ENCODE measurements around the gene TMEM238L.

GRCh38 chr17:10756619-10757018, 47.3 kb downstream of the TMEM238L start:
- TF ChIP-seq SIN3A (IDR thresholded peaks at IDR 0.05; ENCODE audit: borderline replicate concordance in 2 of 2, control insufficient read depth in 1 of 2, low read depth in 2 of 2, low read length in 2 of 2) (no peak), RCOR1 (IDR thresholded peaks at IDR 0.05; ENCODE audit: borderline replicate concordance in 1 of 2, low read depth in 2 of 2, low read length in 2 of 2) (no peak), BRF2 (IDR thresholded peaks at IDR 0.05; ENCODE audit: borderline replicate concordance, insufficient read depth, insufficient read length) (no peak), RAD21 (CRISPR knock-in tag; conservative IDR thresholded peaks at IDR 0.05 in 1 of 2, IDR thresholded peaks at IDR 0.05 in 1 of 2) (no peak), YY1 (IDR thresholded peaks at IDR 0.05; ENCODE audit: borderline replicate concordance in 1 of 3, control insufficient read depth in 1 of 3, extremely low read depth in 1 of 3, insufficient read depth in 3 of 3, insufficient read length in 1 of 3, insufficient replicate concordance in 2 of 3, low read depth in 1 of 3, low read length in 2 of 3) (no peak), ZNF384 (IDR thresholded peaks at IDR 0.05; ENCODE audit: low read depth, low read length) (no peak)

All from K562 (cell line).